Peyer's patch (tissue), 4 donors: ENCODE data around the gene PHKA2. TPM values are rescaled to one million over a fixed set of nuclear protein-coding genes. Genes with fewer than 3 reads are reported as not detected.

Source experiments
- DNase-seq, 3 donors: peaks; one replicate each; pipeline ENCODE4 v3.0.0-alpha.2; 2017 to 2019
- H3K27ac ChIP-seq, 4 donors: fragments of 200-600 bp; sonication (generic); one replicate each; pipeline ENCODE4 v1.5.1; 2016 to 2019
- H3K27me3 ChIP-seq, 2 donors: fragments of 200-600 bp; sonication (generic); one replicate each; pipeline ENCODE4 v1.5.1; 2019
- H3K36me3 ChIP-seq, 3 donors: fragments of 200-600 bp; sonication (generic); one replicate each; pipeline ENCODE4 v1.5.1; 2016 to 2019
- H3K4me1 ChIP-seq, 4 donors: fragments of 200-600 bp; sonication (generic); one replicate each; pipeline ENCODE4 v1.5.1; 2016 to 2019
- H3K4me3 ChIP-seq, 4 donors: fragments of 200-600 bp; sonication (generic); 1 replicate in 3 of 4; 2 replicates in 1 of 4; pipeline ENCODE4 v1.5.1; 2016 to 2019; ENCODE audit warnings: mild to moderate bottlenecking in 1 of 4
- H3K9me3 ChIP-seq, 4 donors: fragments of 200-600 bp; sonication (generic); one replicate each; pipeline ENCODE4 v1.5.1; 2016 to 2019; ENCODE audit warnings: mild to moderate bottlenecking in 1 of 4
- POLR2A ChIP-seq, 2 donors: fragments of 450-650 bp; IDR thresholded peaks; one replicate each; pipeline ENCODE4 v1.5.1; 2017; ENCODE audit warnings: antibody characterized with exemption in 2 of 2, mild to moderate bottlenecking in 2 of 2, moderate library complexity in 2 of 2
- total RNA-seq, 4 donors: library from RNA; depleted of rRNA; stranded (reverse); fragments of >200 nt; gene quantifications; one replicate each; pipeline ENCODE4 v1.1.0, GENCODE V29; 2016
- TF ChIP-seq, protein P1 (sequence below), 6 experiments: fragments of 450-650 bp in 4 of 6; fragments of 200-600 bp in 2 of 6; sonication (generic) in 1 of 6; IDR thresholded peaks; one replicate each; pipeline ENCODE4 v1.5.1; 2017 to 2019; ENCODE audit warnings: antibody characterized with exemption in 6 of 6, mild to moderate bottlenecking in 3 of 6, moderate library complexity in 1 of 6

Gene PHKA2
- total RNA-seq, 4 donors from 2014 or later = 34.3 to 98.1 (median 63.7) TPM

- no peak for TF ChIP-seq POLR2A (IDR thresholded peaks at IDR 0.05)
- TF ChIP-seq, protein P1, sequence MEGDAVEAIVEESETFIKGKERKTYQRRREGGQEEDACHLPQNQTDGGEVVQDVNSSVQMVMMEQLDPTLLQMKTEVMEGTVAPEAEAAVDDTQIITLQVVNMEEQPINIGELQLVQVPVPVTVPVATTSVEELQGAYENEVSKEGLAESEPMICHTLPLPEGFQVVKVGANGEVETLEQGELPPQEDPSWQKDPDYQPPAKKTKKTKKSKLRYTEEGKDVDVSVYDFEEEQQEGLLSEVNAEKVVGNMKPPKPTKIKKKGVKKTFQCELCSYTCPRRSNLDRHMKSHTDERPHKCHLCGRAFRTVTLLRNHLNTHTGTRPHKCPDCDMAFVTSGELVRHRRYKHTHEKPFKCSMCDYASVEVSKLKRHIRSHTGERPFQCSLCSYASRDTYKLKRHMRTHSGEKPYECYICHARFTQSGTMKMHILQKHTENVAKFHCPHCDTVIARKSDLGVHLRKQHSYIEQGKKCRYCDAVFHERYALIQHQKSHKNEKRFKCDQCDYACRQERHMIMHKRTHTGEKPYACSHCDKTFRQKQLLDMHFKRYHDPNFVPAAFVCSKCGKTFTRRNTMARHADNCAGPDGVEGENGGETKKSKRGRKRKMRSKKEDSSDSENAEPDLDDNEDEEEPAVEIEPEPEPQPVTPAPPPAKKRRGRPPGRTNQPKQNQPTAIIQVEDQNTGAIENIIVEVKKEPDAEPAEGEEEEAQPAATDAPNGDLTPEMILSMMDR (IDR thresholded peaks at IDR 0.05) = no peak
- no peak overlapping the region for H3K4me3 ChIP-seq
- DNase-seq = no peak
- no peaks in the 10 kb centered on the region for H3K27me3 ChIP-seq
- H3K36me3 ChIP-seq = no peaks in the 10 kb centered on the region
- H3K27ac ChIP-seq = no peak overlapping the region
- H3K9me3 ChIP-seq = no peaks in the 10 kb centered on the region
- H3K4me1 ChIP-seq = no peaks in the 10 kb centered on the region
Observed at GRCh38 chrX:18998653-18999052, 14.7 kb upstream of the PHKA2 start.

GRCh38 chrX:18997916-18998315 is 14.0 kb upstream of the PHKA2 start:
- H3K4me1 ChIP-seq = no peaks in the 10 kb centered on the region
- H3K36me3 ChIP-seq = no peaks in the 10 kb centered on the region
- no peaks in the 10 kb centered on the region for H3K9me3 ChIP-seq
- no peak for TF ChIP-seq POLR2A (IDR thresholded peaks at IDR 0.05)
- TF ChIP-seq, protein P1 (IDR thresholded peaks at IDR 0.05) = no peak
- H3K27ac ChIP-seq = no peak overlapping the region
- no peak overlapping the region for H3K4me3 ChIP-seq
- H3K27me3 ChIP-seq = no peaks in the 10 kb centered on the region
- no peak for DNase-seq

DNA sequence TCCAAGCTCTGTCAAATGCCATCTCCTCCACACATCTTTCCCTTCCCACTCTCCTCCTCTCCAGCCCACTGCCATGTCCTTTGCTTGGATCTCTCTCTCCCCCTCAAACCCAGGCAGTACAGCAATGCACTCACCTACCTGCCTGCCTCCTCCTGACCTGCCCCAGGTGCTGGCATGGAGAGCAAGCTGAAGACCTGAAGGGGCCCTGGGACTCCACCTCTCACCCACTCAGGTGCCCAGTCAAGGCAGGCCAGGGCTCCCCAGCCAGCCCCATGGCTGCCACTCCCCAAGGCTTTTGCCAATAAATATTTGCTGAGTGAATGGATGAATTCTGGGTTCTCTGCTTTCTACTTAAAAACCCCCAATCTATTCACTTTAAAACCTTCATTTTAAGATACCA is 12.6 kb upstream of the PHKA2 start:
- no peaks in the 10 kb centered on the region for H3K4me1 ChIP-seq
- no peaks in the 10 kb centered on the region for H3K27me3 ChIP-seq
- no peaks in the 10 kb centered on the region for H3K36me3 ChIP-seq
- H3K4me3 ChIP-seq = no peak overlapping the region
- no peak for DNase-seq
- H3K27ac ChIP-seq = no peak overlapping the region
- TF ChIP-seq, protein P1 (IDR thresholded peaks at IDR 0.05) = no peak
- no peak for TF ChIP-seq POLR2A (IDR thresholded peaks at IDR 0.05)
- H3K9me3 ChIP-seq = no peaks in the 10 kb centered on the region

DNA sequence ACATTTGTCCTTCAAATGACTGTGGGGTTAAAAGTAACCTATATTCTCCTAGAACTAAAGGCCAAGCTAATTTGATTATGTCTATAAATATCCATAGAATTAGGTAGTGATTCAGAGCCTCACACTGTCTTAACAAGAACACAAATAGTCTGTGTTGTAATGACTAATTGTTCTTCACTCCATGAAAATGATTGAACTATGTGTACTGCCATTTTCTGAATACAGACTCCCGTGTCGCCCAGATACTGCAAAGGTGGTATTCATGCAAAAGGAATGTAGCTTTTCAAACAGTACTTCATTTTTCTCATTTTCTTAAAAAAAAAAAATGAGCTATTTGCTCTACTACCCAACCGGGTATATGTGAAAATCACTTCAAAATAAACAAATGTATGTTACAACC is 11.3 kb upstream of the PHKA2 start:
- Histone ChIP-seq H3K4me3 (no peak overlapping the region), H3K9me3 (no peaks in the 10 kb centered on the region), H3K4me1 (no peaks in the 10 kb centered on the region), H3K27me3 (no peaks in the 10 kb centered on the region), H3K27ac (no peak overlapping the region), H3K36me3 (no peaks in the 10 kb centered on the region)
- TF ChIP-seq, protein P1 (IDR thresholded peaks at IDR 0.05) = no peak
- no peak for TF ChIP-seq POLR2A (IDR thresholded peaks at IDR 0.05)
- no peak for DNase-seq

GRCh38 chrX:18994713-18995112 is 10.8 kb upstream of the PHKA2 start:
- H3K27ac ChIP-seq = no peak overlapping the region
- H3K36me3 ChIP-seq = no peaks in the 10 kb centered on the region
- H3K27me3 ChIP-seq = no peaks in the 10 kb centered on the region
- no peaks in the 10 kb centered on the region for H3K4me1 ChIP-seq
- H3K9me3 ChIP-seq = no peaks in the 10 kb centered on the region
- H3K4me3 ChIP-seq = no peak overlapping the region
- no peak for DNase-seq
- TF ChIP-seq, protein P1 (IDR thresholded peaks at IDR 0.05) = no peak
- no peak for TF ChIP-seq POLR2A (IDR thresholded peaks at IDR 0.05)

- no peaks in the 10 kb centered on the region for H3K9me3 ChIP-seq
- no peaks in the 10 kb centered on the region for H3K4me1 ChIP-seq
- no peak overlapping the region for H3K27ac ChIP-seq
- H3K36me3 ChIP-seq = no peaks in the 10 kb centered on the region
- no peaks in the 10 kb centered on the region for H3K27me3 ChIP-seq
- TF ChIP-seq POLR2A (IDR thresholded peaks at IDR 0.05) = no peak
- TF ChIP-seq, protein P1 (IDR thresholded peaks at IDR 0.05) = no peak
- no peak overlapping the region for H3K4me3 ChIP-seq
- DNase-seq = no peak
Observed at GRCh38 chrX:18992829-18993228, 8.9 kb upstream of the PHKA2 start.
